Liver (tissue), 9 donors: ENCODE results near the gene CDCP2. TPM values are rescaled to one million over a fixed set of nuclear protein-coding genes. Genes with fewer than 3 reads are reported as not detected.
"Not testable (repeated sequence)": the region's sequence is repeated elsewhere in the genome, so short reads cannot be mapped to it uniquely, and the experiment has no call there.

Experiments used
- DNase-seq: peaks from one replicate; pipeline ENCODE4 v3.0.0-alpha.2; 2017; ENCODE audit warnings: low spot score
- H3K27ac ChIP-seq, 2 donors: one replicate each; pipeline ENCODE4 v1.7.0; 2013; ENCODE audit warnings: inconsistent platforms in 2 of 2, low read length in 2 of 2, control low read depth in 1 of 2, low read depth in 1 of 2, mild to moderate bottlenecking in 1 of 2
- H3K27me3 ChIP-seq, 4 donors: one replicate each; pipeline versions ENCODE4 v1.6.1 to v1.7.0; 2013; ENCODE audit warnings: low read length in 3 of 4, inconsistent platforms in 1 of 4, mild to moderate bottlenecking in 1 of 4, moderate library complexity in 1 of 4; ENCODE audit not compliant: control insufficient read depth in 4 of 4, insufficient read depth in 4 of 4
- H3K36me3 ChIP-seq, 4 donors: one replicate each; pipeline versions ENCODE4 v1.6.1 to v1.7.0; 2013; ENCODE audit warnings: low read length in 3 of 4, mild to moderate bottlenecking in 3 of 4, low read depth in 1 of 4, moderate library complexity in 1 of 4; ENCODE audit not compliant: control insufficient read depth in 4 of 4, insufficient read depth in 3 of 4
- H3K4me1 ChIP-seq, 4 donors: one replicate each; pipeline versions ENCODE4 v1.6.1 to v1.7.0; 2013; ENCODE audit warnings: low read length in 3 of 4, mild to moderate bottlenecking in 3 of 4, moderate library complexity in 1 of 4; ENCODE audit not compliant: control insufficient read depth in 4 of 4, insufficient read depth in 4 of 4
- H3K4me3 ChIP-seq, 3 donors: one replicate each; pipeline versions ENCODE4 v1.6.1 to v1.7.0; 2013; ENCODE audit warnings: low read length in 3 of 3, control low read depth in 1 of 3, low read depth in 1 of 3, mild to moderate bottlenecking in 1 of 3
- H3K9ac ChIP-seq, 2 donors: one replicate each; pipeline ENCODE4 v1.7.0; 2013; ENCODE audit warnings: low read length in 2 of 2, mild to moderate bottlenecking in 2 of 2, moderate library complexity in 2 of 2, control low read depth in 1 of 2, low read depth in 1 of 2
- H3K9me3 ChIP-seq, 4 donors: one replicate each; pipeline versions ENCODE4 v1.6.1 to v1.7.0; 2013; ENCODE audit warnings: low read length in 3 of 4; ENCODE audit not compliant: control insufficient read depth in 4 of 4
- EGR1 ChIP-seq, 2 donors: IDR thresholded peaks; 2 replicates each; pipeline ENCODE4 v1.6.1; 2016 to 2018; ENCODE audit warnings: antibody characterized with exemption in 2 of 2, low read depth in 2 of 2
- FOXA1 ChIP-seq: IDR thresholded peaks from 2 replicates; pipeline ENCODE4 v1.6.1; 2016; ENCODE audit warnings: antibody characterized with exemption
- FOXA2 ChIP-seq: IDR thresholded peaks from 2 replicates; pipeline ENCODE4 v1.6.1; 2016; ENCODE audit warnings: antibody characterized with exemption
- GABPA ChIP-seq, 2 donors: IDR thresholded peaks in 1 of 2; conservative IDR thresholded peaks in 1 of 2; 2 replicates each; pipeline ENCODE4 v1.6.1; 2016; ENCODE audit warnings: antibody characterized with exemption in 2 of 2, mild to moderate bottlenecking in 1 of 2, moderate library complexity in 1 of 2
- HNF4A ChIP-seq, 2 donors: conservative IDR thresholded peaks; 2 replicates each; pipeline ENCODE4 v1.6.1; 2016; ENCODE audit warnings: antibody characterized with exemption in 2 of 2, mild to moderate bottlenecking in 2 of 2
- HNF4G ChIP-seq: IDR thresholded peaks from 2 replicates; pipeline ENCODE4 v1.6.1; 2016; ENCODE audit warnings: antibody characterized with exemption
- JUND ChIP-seq, 2 donors: IDR thresholded peaks; 2 replicates each; pipeline ENCODE4 v1.6.1; 2016; ENCODE audit warnings: antibody characterized with exemption in 2 of 2
- NR2F2 ChIP-seq: IDR thresholded peaks from 2 replicates; pipeline ENCODE4 v1.6.1; 2016; ENCODE audit warnings: antibody characterized with exemption
- RAD21 ChIP-seq, 2 donors: IDR thresholded peaks; 2 replicates each; pipeline ENCODE4 v1.6.1; 2016; ENCODE audit warnings: antibody characterized with exemption in 2 of 2, mild to moderate bottlenecking in 2 of 2
- RXRA ChIP-seq, 2 donors: IDR thresholded peaks; 2 replicates each; pipeline ENCODE4 v1.6.1; 2017 to 2018; ENCODE audit warnings: antibody characterized with exemption in 2 of 2, mild to moderate bottlenecking in 1 of 2
- SP1 ChIP-seq: IDR thresholded peaks from 2 replicates; pipeline ENCODE4 v1.6.1; 2018; ENCODE audit warnings: antibody characterized with exemption, mild to moderate bottlenecking
- TAF1 ChIP-seq: conservative IDR thresholded peaks from 2 replicates; pipeline ENCODE4 v1.6.1; 2016; ENCODE audit warnings: antibody characterized with exemption, mild to moderate bottlenecking
- YY1 ChIP-seq: IDR thresholded peaks from 2 replicates; pipeline ENCODE4 v1.6.1; 2016; ENCODE audit warnings: antibody characterized with exemption, mild to moderate bottlenecking
- WGBS: extraction: QIAGEN DNeasy Blood & Tissue Kit; methylation state at CpG from one replicate; pipeline ENCODE4 v1.1.7; 2013; 5-methylcytosine and 5-hydroxymethylcytosine counted together
- polyA plus RNA-seq, 2 donors: library from polyadenylated mRNA; stranded (reverse) in 1 of 2; unstranded in 1 of 2; fragments of 200-250 nt in 1 of 2; fragments of >200 nt in 1 of 2; fragmentation: Nextera tagmentation in 1 of 2; extraction: Ambion mirVana in 1 of 2; gene quantifications; one replicate each; pipeline versions ENCODE4 v1.2.1 to v1.2.3, GENCODE V29; 2013 to 2015
- total RNA-seq, 2 donors: library from RNA; depleted of rRNA; stranded (reverse); fragments of >200 nt; gene quantifications; one replicate each; pipeline ENCODE4 v1.2.3, GENCODE V29; 2014
- TF ChIP-seq, protein P1 (sequence below): IDR thresholded peaks from 2 replicates; pipeline ENCODE4 v1.6.1; 2016; ENCODE audit warnings: antibody characterized with exemption
- TF ChIP-seq, protein P2 (sequence below): fragments of 150-350 bp; IDR thresholded peaks from 2 replicates; pipeline ENCODE4 v1.5.1; 2017; ENCODE audit warnings: improper control_type of control experiment, low read depth, low read length; ENCODE audit not compliant: missing input control
- TF ChIP-seq, protein P3 (sequence below): IDR thresholded peaks from 2 replicates; pipeline ENCODE4 v1.6.1; 2016; ENCODE audit warnings: antibody characterized with exemption, mild to moderate bottlenecking
- TF ChIP-seq, protein P4 (sequence below): IDR thresholded peaks from 2 replicates; pipeline ENCODE4 v1.6.1; 2016; ENCODE audit warnings: antibody characterized with exemption
- TF ChIP-seq, protein P5 (sequence below): IDR thresholded peaks from 2 replicates; pipeline ENCODE4 v1.6.1; 2016; ENCODE audit warnings: antibody characterized with exemption
- donor health status: healthy.
- donor health status: healthy.
- donor health status: healthy.
- donor health status: healthy.
- donor health status: healthy.

The CDCP2 gene
- total and polyA plus RNA-seq, 4 donors: under 0.01 TPM; not detected in 3

DNA sequence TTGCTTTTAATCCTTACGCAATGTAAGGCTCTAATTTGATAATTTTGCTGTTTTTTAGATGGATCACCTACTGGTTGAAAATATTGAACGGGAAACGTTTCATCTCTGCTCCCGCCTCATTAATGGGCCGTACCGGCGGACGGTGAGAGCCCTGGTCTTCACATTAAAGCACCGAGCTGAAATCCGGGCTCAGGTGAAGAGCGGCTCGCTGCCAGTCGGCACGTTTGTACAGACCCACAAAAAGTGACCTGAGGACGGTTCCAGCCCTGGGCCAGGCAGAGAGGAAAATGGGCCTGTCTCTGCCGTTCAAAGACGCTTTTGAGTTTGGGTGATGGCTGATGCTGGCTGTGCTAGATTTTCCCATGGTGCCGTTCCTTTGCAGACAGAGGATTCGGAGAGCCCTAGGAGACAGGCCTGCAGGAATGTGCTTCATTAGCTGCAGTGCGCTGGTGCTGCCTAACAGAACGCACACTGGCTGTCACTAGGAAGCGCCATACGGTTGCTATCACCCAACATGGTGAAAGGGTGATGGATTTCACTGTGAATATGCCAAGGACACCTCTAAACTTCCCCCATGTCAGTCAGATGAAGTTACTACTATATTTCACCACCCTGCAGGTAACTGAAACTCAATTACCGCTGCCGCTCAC is 56.4 kb downstream of the CDCP2 start:
- H3K27me3 ChIP-seq: no peaks in the 10 kb centered on the region
- H3K9me3 ChIP-seq: no peaks in the 10 kb centered on the region
- no peak overlapping the region for H3K9ac ChIP-seq
- 76% methylated on average over 25 of the region's 25 CpGs for WGBS
- no peak overlapping the region for H3K4me3 ChIP-seq
- peaks cover 3 to 19% (median 9%) of the 10 kb centered on the region in 4 donors for H3K4me1 ChIP-seq
- TF ChIP-seq FOXA2 (no peak), FOXA1 (no peak), HNF4A (conservative IDR thresholded peaks at IDR 0.05) (no peak)
- no peak for DNase-seq
- H3K36me3 ChIP-seq: peaks cover 0 to 2% (median 0%) of the 10 kb centered on the region in 4 donors
- no peak overlapping the region for H3K27ac ChIP-seq

DNA sequence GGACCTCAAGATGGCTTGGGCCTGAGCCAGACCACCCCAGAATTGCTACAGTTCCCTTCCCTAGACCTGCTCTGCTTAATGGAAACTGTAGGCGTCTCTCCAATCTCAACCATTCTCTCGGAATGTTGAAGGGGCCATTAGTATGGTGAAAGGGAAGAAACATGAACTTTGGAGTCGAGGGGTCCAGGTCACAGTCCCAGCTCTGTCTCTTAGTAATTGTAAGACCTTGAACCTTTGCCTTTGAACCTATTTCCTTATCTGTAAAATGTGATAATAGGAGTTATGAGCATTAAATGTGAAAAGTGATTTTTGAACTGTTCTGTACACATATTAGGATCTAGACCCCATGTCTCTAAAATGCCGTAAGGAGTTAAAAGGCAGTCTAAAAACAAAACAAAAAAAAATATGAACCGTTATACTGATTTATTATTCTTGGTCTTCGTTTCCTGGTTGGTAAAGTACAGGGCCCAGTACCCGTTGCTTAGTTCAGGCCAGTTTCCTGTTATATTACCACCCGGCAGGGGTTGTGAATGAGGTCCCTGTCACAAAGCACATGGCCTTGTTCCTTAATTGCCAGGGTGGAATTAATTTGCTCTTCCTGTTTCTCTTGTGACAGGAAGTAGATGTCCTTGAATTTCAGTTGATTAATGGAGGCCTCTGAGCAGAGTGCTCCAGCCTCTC is 57.1 kb downstream of the CDCP2 start:
- no peak for DNase-seq
- 69% methylated on average over 8 of the region's 8 CpGs for WGBS
- Histone ChIP-seq H3K9ac (no peak overlapping the region), H3K36me3 (peaks cover 0 to 2% (median 0%) of the 10 kb centered on the region in 4 donors), H3K27ac (no peak overlapping the region), H3K9me3 (no peaks in the 10 kb centered on the region), H3K27me3 (no peaks in the 10 kb centered on the region), H3K4me1 (peaks cover 3 to 19% (median 9%) of the 10 kb centered on the region in 4 donors), H3K4me3 (no peak overlapping the region)
- TF ChIP-seq GABPA (IDR thresholded peaks at IDR 0.05 in 1 of 2, conservative IDR thresholded peaks at IDR 0.05 in 1 of 2) (peak; percentile 14 to 29), NR2F2 (peak; percentile 79), SP1 (no peak), HNF4G (no peak), EGR1 (IDR thresholded peaks at IDR 0.05; ENCODE audit: low read depth in 2 of 2) (peak in 1 of 2 donors; percentile 12), RAD21 (IDR thresholded peaks at IDR 0.05) (peak in 1 of 2 donors; percentile 6), FOXA2 (no peak), FOXA1 (no peak), YY1 (no peak), TAF1 (no peak), RXRA (IDR thresholded peaks at IDR 0.05) (no peak), HNF4A (conservative IDR thresholded peaks at IDR 0.05) (peak in 1 of 2 donors; percentile 51), JUND (IDR thresholded peaks at IDR 0.05) (no peak)
- TF ChIP-seq, protein P1, sequence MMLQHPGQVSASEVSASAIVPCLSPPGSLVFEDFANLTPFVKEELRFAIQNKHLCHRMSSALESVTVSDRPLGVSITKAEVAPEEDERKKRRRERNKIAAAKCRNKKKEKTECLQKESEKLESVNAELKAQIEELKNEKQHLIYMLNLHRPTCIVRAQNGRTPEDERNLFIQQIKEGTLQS: no peak
- TF ChIP-seq, protein P2, sequence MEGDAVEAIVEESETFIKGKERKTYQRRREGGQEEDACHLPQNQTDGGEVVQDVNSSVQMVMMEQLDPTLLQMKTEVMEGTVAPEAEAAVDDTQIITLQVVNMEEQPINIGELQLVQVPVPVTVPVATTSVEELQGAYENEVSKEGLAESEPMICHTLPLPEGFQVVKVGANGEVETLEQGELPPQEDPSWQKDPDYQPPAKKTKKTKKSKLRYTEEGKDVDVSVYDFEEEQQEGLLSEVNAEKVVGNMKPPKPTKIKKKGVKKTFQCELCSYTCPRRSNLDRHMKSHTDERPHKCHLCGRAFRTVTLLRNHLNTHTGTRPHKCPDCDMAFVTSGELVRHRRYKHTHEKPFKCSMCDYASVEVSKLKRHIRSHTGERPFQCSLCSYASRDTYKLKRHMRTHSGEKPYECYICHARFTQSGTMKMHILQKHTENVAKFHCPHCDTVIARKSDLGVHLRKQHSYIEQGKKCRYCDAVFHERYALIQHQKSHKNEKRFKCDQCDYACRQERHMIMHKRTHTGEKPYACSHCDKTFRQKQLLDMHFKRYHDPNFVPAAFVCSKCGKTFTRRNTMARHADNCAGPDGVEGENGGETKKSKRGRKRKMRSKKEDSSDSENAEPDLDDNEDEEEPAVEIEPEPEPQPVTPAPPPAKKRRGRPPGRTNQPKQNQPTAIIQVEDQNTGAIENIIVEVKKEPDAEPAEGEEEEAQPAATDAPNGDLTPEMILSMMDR: no peak
- TF ChIP-seq, protein P3, sequence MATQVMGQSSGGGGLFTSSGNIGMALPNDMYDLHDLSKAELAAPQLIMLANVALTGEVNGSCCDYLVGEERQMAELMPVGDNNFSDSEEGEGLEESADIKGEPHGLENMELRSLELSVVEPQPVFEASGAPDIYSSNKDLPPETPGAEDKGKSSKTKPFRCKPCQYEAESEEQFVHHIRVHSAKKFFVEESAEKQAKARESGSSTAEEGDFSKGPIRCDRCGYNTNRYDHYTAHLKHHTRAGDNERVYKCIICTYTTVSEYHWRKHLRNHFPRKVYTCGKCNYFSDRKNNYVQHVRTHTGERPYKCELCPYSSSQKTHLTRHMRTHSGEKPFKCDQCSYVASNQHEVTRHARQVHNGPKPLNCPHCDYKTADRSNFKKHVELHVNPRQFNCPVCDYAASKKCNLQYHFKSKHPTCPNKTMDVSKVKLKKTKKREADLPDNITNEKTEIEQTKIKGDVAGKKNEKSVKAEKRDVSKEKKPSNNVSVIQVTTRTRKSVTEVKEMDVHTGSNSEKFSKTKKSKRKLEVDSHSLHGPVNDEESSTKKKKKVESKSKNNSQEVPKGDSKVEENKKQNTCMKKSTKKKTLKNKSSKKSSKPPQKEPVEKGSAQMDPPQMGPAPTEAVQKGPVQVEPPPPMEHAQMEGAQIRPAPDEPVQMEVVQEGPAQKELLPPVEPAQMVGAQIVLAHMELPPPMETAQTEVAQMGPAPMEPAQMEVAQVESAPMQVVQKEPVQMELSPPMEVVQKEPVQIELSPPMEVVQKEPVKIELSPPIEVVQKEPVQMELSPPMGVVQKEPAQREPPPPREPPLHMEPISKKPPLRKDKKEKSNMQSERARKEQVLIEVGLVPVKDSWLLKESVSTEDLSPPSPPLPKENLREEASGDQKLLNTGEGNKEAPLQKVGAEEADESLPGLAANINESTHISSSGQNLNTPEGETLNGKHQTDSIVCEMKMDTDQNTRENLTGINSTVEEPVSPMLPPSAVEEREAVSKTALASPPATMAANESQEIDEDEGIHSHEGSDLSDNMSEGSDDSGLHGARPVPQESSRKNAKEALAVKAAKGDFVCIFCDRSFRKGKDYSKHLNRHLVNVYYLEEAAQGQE: no peak
- TF ChIP-seq, protein P4, sequence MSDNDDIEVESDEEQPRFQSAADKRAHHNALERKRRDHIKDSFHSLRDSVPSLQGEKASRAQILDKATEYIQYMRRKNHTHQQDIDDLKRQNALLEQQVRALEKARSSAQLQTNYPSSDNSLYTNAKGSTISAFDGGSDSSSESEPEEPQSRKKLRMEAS: peak; percentile 66
- TF ChIP-seq, protein P5, sequence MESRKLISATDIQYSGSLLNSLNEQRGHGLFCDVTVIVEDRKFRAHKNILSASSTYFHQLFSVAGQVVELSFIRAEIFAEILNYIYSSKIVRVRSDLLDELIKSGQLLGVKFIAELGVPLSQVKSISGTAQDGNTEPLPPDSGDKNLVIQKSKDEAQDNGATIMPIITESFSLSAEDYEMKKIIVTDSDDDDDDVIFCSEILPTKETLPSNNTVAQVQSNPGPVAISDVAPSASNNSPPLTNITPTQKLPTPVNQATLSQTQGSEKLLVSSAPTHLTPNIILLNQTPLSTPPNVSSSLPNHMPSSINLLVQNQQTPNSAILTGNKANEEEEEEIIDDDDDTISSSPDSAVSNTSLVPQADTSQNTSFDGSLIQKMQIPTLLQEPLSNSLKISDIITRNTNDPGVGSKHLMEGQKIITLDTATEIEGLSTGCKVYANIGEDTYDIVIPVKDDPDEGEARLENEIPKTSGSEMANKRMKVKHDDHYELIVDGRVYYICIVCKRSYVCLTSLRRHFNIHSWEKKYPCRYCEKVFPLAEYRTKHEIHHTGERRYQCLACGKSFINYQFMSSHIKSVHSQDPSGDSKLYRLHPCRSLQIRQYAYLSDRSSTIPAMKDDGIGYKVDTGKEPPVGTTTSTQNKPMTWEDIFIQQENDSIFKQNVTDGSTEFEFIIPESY: no peak

DNA sequence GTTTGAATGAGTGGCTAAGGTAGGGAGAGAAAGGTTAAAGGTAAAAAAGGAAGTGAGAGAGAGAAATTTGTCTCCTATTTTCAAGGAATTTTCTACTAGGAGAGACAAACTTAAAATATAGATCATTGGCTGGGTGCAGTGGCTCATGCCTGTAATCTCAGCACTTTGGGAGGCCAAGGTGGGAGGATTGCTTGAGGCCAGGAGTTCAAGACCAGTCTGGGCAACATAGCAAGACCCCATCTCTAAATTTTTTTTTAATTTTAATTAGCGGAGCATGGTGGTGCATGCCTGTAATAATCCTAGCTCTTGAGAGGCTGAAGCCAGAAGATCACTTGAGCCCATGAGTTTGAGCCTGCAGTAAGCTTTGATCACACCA is 58.1 kb downstream of the CDCP2 start:
- H3K9ac ChIP-seq, H3K36me3 ChIP-seq, DNase-seq, H3K4me3 ChIP-seq, H3K9me3 ChIP-seq, H3K27me3 ChIP-seq: not testable (repeated sequence)
- 51% methylated on average over 1 of the region's 1 CpG for WGBS
- H3K4me1 ChIP-seq: peaks cover 3 to 19% (median 9%) of the 10 kb centered on the region in 4 donors
- peak overlapping the region; percentile 65 to 70 for H3K27ac ChIP-seq
